NCI-H69 (cell line): ENCODE results near the gene ZCCHC24.

ENCODE experiments used
- DNase-seq: peaks from one replicate; lab custom pipeline; 2025; lab: John Stamatoyannopoulos, UW

The ZCCHC24 gene

DNA sequence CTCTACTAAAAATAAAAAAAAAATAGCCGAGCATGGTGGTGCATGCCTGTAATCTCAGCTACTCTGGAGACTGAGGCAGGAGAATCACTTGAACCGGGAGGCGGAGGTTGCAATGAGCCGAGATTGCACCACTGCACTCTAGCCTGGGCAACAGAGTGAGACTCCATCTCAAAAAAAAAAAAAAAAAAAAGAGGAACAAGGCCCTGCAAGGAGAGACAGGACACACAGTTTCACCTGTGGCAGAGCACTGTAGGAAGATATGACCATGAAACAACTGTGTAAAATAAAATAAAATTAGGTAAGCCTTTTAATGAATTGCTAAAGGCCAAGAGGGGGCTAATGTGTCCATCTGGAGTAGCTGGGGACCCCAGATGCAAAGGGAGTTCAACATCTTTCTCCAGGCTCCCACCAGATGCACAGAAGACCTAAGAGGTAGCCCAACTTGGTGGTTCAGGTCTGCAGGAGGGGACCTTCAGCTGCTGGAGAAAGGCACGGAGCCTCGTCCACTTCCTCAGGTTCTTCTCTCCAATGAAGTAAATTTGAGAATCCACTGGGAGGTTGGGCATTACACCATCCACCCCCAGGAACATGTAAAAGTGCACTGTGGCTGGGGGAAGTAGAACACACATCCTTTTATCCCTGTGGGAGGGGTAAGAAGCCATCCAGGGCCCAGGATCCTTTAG lies 85.5 kb downstream of the ZCCHC24 start:
- DNase-seq: no peak

DNA sequence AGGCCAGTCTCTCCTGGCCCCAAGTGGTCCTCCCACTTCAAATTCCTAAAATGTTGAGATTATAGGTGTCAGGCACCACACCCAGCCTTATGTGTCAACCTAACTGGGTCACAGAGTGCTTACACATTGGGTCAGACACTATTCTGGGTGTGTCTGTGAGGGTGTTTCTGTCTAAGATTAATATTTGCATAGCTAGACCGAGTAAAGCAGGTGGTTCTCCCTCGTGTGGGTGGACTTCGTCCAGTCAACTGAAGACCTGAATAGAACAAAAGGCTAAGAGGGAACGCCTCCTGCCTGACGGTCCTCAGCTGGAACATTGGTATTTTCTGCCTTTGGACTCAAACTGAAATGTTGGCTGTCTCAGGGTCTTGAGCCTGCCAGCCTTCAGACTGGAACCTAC lies 86.6 kb downstream of the ZCCHC24 start:
- peak; percentile 55 for DNase-seq

DNA sequence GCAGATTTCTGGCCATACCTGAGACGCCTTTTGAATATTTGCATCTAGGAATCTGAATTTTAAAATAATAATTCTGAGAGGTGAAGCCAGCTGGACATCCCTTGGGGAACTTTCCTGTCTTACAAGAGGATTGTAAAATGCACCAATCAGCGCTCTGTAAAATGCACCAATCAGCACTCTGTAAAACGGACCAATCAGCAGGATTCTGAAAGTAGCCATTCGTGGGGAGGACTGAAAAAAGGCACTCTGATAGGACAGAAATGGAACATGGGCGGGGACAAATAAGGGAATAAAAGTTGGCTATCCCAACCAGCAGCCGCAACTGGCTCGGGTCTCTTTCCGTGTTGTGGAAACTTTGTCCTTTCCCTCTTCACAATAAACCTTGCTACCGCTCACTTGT lies 88.2 kb downstream of the ZCCHC24 start:
- DNase-seq: no peak

DNA sequence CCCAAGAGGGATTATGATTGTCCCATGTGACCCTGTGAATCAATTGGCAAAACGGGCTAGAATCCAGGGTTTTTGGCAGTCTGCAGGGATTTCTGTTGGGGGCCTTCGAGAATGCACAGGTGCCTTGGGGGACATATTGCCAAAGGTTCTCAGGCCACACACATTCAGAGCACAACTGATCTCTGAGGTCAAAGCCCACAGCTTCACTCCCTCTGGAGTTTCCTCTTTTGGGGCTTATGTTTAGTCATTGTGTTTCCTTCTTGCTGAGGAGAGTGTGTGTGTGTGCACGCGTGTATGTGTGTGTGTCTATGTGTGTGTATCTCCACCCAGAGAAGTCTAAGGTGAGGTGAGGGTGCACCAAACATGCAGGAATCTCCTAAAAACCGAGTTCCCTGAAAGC lies 89.3 kb downstream of the ZCCHC24 start:
- DNase-seq: no peak

DNA sequence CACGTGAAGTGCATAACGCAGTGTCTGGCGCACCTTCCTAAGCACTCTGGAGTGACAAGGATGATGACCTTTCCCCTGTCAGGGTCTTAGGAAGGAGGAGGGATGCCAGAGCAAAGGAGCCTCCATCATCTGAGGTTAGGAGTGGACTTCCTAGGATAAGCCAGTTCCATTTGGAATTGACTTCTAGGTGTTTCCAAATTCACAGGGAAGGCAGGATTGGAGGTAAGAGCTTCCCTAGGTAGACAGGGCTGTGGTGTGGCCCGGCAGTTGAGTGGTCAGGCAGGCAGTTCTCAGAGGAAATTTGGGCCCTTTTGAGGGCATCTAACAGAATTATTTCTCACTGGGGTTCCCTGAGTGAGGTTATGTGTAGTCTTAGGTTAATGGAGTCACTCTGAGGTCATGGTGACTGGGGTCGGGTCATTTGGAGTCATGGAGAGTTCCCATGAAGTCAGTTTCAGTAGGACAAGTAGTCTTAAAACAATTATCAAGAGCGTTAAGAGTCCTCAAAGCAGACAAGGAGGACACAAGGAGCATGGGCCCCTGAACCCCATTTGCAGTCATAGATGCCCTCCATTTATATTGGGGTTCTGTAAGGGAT lies 89.9 kb downstream of the ZCCHC24 start:
- no peak for DNase-seq

GRCh38 chr10:79354615-79355014 lies 90.8 kb downstream of the ZCCHC24 start:
- DNase-seq: no peak

GRCh38 chr10:79354141-79354540 lies 91.3 kb downstream of the ZCCHC24 start:
- DNase-seq: no peak

GRCh38 chr10:79353726-79354125 lies 91.7 kb downstream of the ZCCHC24 start:
- DNase-seq: no peak

GRCh38 chr10:79353000-79353406 lies 92.4 kb downstream of the ZCCHC24 start:
- no peak for DNase-seq

GRCh38 chr10:79352035-79352877 lies 93.2 kb downstream of the ZCCHC24 start:
- DNase-seq: no peak

- no peak for DNase-seq
Observed at GRCh38 chr10:79351332-79351731, 94.1 kb downstream of the ZCCHC24 start.

DNA sequence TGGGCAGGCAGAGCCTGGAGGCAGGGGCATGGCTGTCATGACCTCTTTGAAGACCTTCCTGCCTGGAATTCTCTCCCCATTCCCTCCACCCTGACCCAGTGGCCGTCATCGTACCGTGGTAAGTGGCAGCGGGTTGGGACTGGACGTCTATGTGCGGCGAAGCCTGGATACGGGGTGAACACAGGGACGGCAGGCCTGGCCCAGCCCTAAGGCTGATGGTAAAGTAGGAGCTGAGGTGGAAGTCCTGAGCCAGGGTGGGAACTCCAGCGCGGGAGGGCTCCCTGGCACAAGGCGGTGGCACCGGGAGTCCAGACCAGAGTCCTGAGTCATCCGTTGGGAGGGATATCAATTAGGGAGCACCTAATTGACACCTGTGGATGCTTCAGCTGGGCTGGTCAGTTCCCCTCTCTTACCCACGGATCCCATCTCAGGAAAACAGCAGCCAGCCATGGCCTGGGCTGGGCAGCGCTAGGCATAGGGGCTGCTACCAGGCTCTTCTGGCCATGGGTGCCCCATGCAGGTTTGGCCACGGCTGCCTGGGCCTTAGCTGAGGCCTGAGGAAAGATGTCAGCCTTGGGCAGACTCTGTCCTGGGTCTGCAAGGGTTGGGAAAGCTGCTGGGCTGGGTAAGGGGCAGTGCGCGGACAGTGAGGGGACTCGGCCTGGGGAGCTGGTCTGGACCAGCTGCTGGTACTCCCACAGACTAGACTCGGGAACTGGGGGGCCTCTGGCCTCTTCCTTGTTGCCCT lies 94.8 kb downstream of the ZCCHC24 start:
- DNase-seq: no peak

DNA sequence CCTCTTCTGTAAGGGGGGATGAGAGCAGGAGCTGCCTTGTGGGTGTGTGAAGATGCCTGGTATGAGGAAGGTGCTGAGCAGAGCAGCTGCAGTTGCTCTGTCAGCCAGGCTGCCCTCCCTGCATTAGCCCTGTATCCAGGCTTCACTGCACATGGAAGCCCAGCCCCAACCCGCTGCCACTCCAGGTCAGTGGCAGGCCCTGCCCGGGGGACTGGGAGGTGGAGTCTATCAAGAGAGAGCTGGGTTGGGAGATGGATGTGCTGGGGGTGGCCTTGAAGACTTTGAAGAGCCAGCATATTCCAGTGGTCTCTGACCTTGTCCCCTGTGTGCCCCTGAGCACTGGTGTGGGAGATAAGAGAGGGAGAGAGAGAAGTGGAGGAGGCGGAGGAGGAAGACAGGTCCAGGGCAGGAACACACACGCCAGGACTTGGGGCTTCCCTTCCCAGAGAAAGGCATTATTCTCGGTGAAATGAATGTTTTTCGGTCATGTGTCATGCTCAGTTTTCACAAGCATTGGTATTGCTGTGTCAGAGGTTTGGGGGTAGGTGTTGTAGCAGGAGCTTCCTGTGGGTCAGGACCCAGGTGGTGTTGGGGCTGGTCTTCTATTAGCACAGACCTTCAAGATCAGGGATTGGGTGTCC lies 95.5 kb downstream of the ZCCHC24 start:
- DNase-seq: no peak

DNA sequence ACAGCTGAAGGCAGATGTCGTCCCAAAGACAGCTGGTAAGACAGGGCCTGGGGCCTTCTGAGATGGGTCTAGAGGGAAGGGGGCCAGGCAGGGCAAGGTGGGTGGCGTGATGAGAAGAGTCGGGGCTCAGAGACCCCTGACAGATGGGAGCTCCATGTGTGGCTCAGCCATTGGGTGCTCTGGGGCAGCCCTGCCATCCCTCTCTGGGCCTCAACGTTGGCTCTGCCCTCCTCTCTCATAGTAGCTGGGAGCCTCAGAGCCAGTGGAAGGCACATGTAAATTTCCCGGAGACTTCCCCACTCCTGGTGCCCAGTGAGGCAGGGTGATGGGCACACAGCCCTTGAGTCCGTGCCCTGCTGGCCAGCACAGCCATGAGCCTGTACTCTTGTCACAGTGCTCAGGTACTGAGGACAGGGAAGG lies 96.3 kb downstream of the ZCCHC24 start:
- DNase-seq: no peak

GRCh38 chr10:79348640-79348988 lies 96.8 kb downstream of the ZCCHC24 start:
- no peak for DNase-seq

DNA sequence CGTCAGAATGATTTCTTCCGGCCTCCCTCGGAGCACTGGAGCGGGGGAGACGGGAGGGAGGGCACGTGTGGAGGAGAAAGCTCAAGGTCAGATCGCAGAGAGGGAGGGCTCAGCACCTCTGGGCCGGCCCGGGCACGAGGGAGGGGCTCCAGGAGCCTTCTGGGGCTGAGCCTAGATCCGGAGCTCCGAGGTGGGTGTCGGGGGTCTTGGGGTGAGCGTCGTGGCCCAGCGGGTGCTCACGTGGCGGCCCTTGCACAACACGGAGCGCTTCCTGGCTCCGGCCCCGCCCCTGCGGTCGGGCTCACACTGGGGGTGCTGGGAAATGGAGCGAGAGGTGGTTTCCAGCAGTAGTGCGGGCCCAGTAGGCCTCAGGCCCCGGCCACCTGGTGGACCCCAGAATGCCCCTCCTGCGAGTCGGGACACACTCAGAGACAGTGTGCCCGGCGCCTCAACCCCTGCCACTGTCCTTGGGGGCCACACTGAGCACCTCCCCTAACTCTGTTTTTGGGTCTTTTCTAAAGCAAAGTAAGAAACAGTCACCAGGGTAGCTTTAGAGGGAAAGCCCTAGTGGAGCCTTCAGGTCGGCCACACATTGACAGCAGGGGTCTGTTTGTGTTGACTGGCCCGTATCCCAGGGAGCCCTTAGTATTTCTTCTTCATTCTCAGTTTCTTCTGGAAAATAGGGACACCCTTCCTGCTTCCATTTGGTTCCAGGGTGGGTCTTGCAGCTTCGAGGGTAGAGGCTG lies 97.4 kb downstream of the ZCCHC24 start:
- peak; percentile 51 for DNase-seq

GRCh38 chr10:79347226-79347893 lies 98.1 kb downstream of the ZCCHC24 start, which contains the start of gene PPIF:
PPIF (plus strand) TSS chr10:79347469; CDS start chr10:79347549, 80 bp downstream.
- peak; percentile 93 for DNase-seq

- DNase-seq: peak; percentile 45
Observed at GRCh38 chr10:79346388-79347225, 98.8 kb downstream of the ZCCHC24 start.

DNA sequence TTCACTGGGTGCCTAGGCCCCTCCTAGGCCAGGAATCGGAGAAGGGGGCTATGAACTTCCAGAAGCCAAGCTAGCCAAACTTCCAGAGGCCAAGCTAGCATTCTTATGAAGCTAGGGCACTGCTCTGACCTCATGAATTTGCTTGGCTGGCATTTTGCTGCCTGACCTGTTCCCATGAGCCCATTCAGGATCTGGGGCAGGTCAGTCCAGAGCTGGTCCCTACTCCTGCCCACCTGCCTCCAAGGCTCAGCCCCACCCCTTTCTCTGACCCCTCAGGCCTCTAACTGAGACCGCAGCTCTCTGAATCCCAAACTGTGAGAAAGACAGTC lies 99.4 kb downstream of the ZCCHC24 start:
- DNase-seq: no peak
